ENCODE measurements around the gene CLEC4E.

DNA sequence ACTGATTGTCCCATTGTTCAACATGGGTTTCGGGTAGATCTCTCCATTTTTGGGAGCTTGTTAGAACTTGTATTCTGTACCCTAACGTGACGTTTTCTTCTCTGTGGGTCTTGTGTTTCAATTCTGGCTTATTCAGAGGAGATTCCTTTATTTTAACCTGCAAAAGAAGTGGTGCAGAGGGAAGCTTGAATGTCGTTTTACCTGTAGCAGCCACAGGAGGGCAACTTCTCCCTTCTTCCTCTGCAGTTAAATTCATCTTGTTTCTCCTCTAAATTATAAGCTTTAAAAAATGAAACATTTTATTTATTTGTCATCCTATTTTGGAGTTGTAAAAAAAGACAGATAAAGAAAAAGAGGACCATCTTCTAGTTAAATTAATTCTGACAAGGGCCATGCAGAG, 41.1 kb downstream of the CLEC4E start:
- TF ChIP-seq, protein P1, sequence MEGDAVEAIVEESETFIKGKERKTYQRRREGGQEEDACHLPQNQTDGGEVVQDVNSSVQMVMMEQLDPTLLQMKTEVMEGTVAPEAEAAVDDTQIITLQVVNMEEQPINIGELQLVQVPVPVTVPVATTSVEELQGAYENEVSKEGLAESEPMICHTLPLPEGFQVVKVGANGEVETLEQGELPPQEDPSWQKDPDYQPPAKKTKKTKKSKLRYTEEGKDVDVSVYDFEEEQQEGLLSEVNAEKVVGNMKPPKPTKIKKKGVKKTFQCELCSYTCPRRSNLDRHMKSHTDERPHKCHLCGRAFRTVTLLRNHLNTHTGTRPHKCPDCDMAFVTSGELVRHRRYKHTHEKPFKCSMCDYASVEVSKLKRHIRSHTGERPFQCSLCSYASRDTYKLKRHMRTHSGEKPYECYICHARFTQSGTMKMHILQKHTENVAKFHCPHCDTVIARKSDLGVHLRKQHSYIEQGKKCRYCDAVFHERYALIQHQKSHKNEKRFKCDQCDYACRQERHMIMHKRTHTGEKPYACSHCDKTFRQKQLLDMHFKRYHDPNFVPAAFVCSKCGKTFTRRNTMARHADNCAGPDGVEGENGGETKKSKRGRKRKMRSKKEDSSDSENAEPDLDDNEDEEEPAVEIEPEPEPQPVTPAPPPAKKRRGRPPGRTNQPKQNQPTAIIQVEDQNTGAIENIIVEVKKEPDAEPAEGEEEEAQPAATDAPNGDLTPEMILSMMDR (IDR thresholded peaks at IDR 0.05; ENCODE audit: poor library complexity) = peak; percentile 11
- TF ChIP-seq EZH2phosphoT487 (IDR thresholded peaks at IDR 0.05; ENCODE audit: low read depth, severe bottlenecking, unreplicated experiment) (no peak), EZH2 (IDR thresholded peaks at IDR 0.05; ENCODE audit: borderline replicate concordance) (no peak)

All from hepatocyte (in vitro differentiated cells).